Astrocyte (in vitro differentiated cells and primary cell): ENCODE data around the gene TNFAIP2. TPM values are rescaled to one million over a fixed set of nuclear protein-coding genes. Genes with fewer than 3 reads are reported as not detected.

Experiments
- DNase-seq: peaks from one replicate; pipeline ENCODE4 v3.0.0-alpha.2; 2010; ENCODE audit warnings: low read depth
- FAIRE-seq: peaks from 2 replicates; lab custom pipeline; 2011; peaks lifted over from hg19 to GRCh38; lab: Jason Lieb, UNC
- H2AFZ ChIP-seq: 2 replicates; pipeline ENCODE4 v1.6.0; 2012; ENCODE audit warnings: low read depth, low read length, inconsistent platforms
- H3K27ac ChIP-seq: 2 replicates; pipeline ENCODE4 v1.5.1; 2011; ENCODE audit warnings: low read depth, low read length, inconsistent platforms
- H3K27me3 ChIP-seq: 2 replicates; pipeline ENCODE4 v1.6.0; 2011; ENCODE audit warnings: low read length, inconsistent platforms; ENCODE audit not compliant: insufficient read depth
- H3K36me3 ChIP-seq: 2 replicates; pipeline ENCODE4 v1.5.1; 2011; ENCODE audit warnings: low read length, inconsistent platforms; ENCODE audit not compliant: insufficient read depth
- H3K4me1 ChIP-seq: 2 replicates; pipeline ENCODE4 v1.5.1; 2011; ENCODE audit warnings: low read length, inconsistent platforms; ENCODE audit not compliant: insufficient read depth
- H3K4me2 ChIP-seq: 2 replicates; pipeline ENCODE4 v1.6.0; 2012; ENCODE audit warnings: low read length, inconsistent platforms
- H3K4me3 ChIP-seq: 2 replicates; pipeline ENCODE4 v1.5.1; 2011; ENCODE audit warnings: low read depth, mild to moderate bottlenecking, low read length, inconsistent platforms; ENCODE audit not compliant: insufficient read depth
- H3K79me2 ChIP-seq: 2 replicates; pipeline ENCODE4 v1.6.0; 2012; ENCODE audit warnings: mild to moderate bottlenecking, low read length, inconsistent platforms; ENCODE audit not compliant: insufficient read depth
- H3K9ac ChIP-seq: 2 replicates; pipeline ENCODE4 v1.6.0; 2012; ENCODE audit warnings: mild to moderate bottlenecking, low read length, inconsistent platforms
- H3K9me3 ChIP-seq: 2 replicates; pipeline ENCODE4 v1.5.1; 2012; ENCODE audit warnings: low read depth, mild to moderate bottlenecking, low read length, inconsistent platforms; ENCODE audit not compliant: insufficient read depth
- H4K20me1 ChIP-seq: 2 replicates; pipeline ENCODE4 v1.6.0; 2012; ENCODE audit warnings: low read length, inconsistent platforms; ENCODE audit not compliant: insufficient read depth
- H3K27ac Mint-ChIP-seq: one replicate; pipeline ENCODE4 v1.8.0; 2021; ENCODE audit warnings: mild to moderate bottlenecking, mixed read lengths; ENCODE audit not compliant: unreplicated experiment
- H3K27me3 Mint-ChIP-seq: one replicate; pipeline ENCODE4 v1.8.0; 2021; ENCODE audit warnings: low read depth, mixed read lengths; ENCODE audit not compliant: unreplicated experiment
- H3K36me3 Mint-ChIP-seq: one replicate; pipeline ENCODE4 v1.8.0; 2021; ENCODE audit warnings: low read depth, mixed read lengths; ENCODE audit not compliant: unreplicated experiment
- H3K4me1 Mint-ChIP-seq: one replicate; pipeline ENCODE4 v1.8.0; 2021; ENCODE audit warnings: low read depth, mixed read lengths; ENCODE audit not compliant: unreplicated experiment
- H3K4me3 Mint-ChIP-seq: one replicate; pipeline ENCODE4 v1.8.0; 2021; ENCODE audit warnings: mild to moderate bottlenecking, moderate library complexity, mixed read lengths; ENCODE audit not compliant: unreplicated experiment
- H3K9me3 Mint-ChIP-seq: one replicate; pipeline ENCODE4 v1.8.0; 2021; ENCODE audit warnings: mild to moderate bottlenecking, mixed read lengths; ENCODE audit not compliant: unreplicated experiment
- CTCF ChIP-seq: IDR thresholded peaks from 2 replicates; pipeline ENCODE4 v1.5.1; 2011; ENCODE audit warnings: low read depth, mild to moderate bottlenecking, inconsistent platforms, low read length, moderate library complexity; ENCODE audit not compliant: insufficient read depth
- EZH2 ChIP-seq: IDR thresholded peaks from 2 replicates; pipeline ENCODE4 v1.6.1; 2012; ENCODE audit warnings: mild to moderate bottlenecking, low read length, inconsistent platforms; ENCODE audit not compliant: insufficient read depth
- total RNA-seq: library from RNA; stranded (reverse); gene quantifications from 2 replicates; pipeline ENCODE4 v1.2.1, GENCODE V29; 2021

Gene TNFAIP2
- total RNA-seq, 1 donor from 2014 or later, result 29.5 TPM

- no peaks in the 10 kb centered on the region for H3K79me2 ChIP-seq
- H3K27ac Mint-ChIP-seq, result no peak overlapping the region
- FAIRE-seq (no peak), DNase-seq (no peak)
- peak overlapping the region; percentile 56 for H2AFZ ChIP-seq
- peaks cover 2% of the 10 kb centered on the region for H3K36me3 Mint-ChIP-seq
- H3K27ac ChIP-seq, result no peak overlapping the region
- no peaks in the 10 kb centered on the region for H3K9me3 Mint-ChIP-seq
- peak overlapping the region; percentile 35 for H3K9ac ChIP-seq
- peak overlapping the region; percentile 80 for H3K4me2 ChIP-seq
- H4K20me1 ChIP-seq, result peaks cover 45% of the 10 kb centered on the region
- H3K4me3 ChIP-seq, result peak overlapping the region; percentile 46
- peak overlapping the region; percentile 76 for H3K4me3 Mint-ChIP-seq
- H3K27me3 Mint-ChIP-seq, result peaks cover 18% of the 10 kb centered on the region
- no peaks in the 10 kb centered on the region for H3K9me3 ChIP-seq
- H3K36me3 ChIP-seq, result no peaks in the 10 kb centered on the region
- no peak for TF ChIP-seq EZH2
- TF ChIP-seq CTCF, result peak; percentile 13
- H3K27me3 ChIP-seq, result no peaks in the 10 kb centered on the region
- peaks cover 28% of the 10 kb centered on the region for H3K4me1 ChIP-seq
- peaks cover 8% of the 10 kb centered on the region for H3K4me1 Mint-ChIP-seq
Observed at GRCh38 chr14:103123634-103124500, 606 bp downstream of the TNFAIP2 start.

- no peaks in the 10 kb centered on the region for H3K79me2 ChIP-seq
- peak overlapping the region; percentile 35 for H3K9ac ChIP-seq
- Mint-ChIP-seq H3K27ac (no peak overlapping the region), H3K9me3 (no peaks in the 10 kb centered on the region), H3K4me1 (peaks cover 15% of the 10 kb centered on the region), H3K27me3 (peaks cover 22% of the 10 kb centered on the region), H3K36me3 (peaks cover 5% of the 10 kb centered on the region), H3K4me3 (peak overlapping the region; percentile 76)
- no peak overlapping the region for H2AFZ ChIP-seq
- peak overlapping the region; percentile 46 for H3K4me3 ChIP-seq
- DNase-seq (no peak), FAIRE-seq (no peak)
- H3K9me3 ChIP-seq, result no peaks in the 10 kb centered on the region
- H3K36me3 ChIP-seq, result no peaks in the 10 kb centered on the region
- no peaks in the 10 kb centered on the region for H3K27me3 ChIP-seq
- H3K27ac ChIP-seq, result no peak overlapping the region
- H4K20me1 ChIP-seq, result peaks cover 52% of the 10 kb centered on the region
- peak overlapping the region; percentile 80 for H3K4me2 ChIP-seq
- no peak for TF ChIP-seq EZH2
- TF ChIP-seq CTCF, result no peak
- H3K4me1 ChIP-seq, result peaks cover 28% of the 10 kb centered on the region
Observed at GRCh38 chr14:103124501-103125001, 1.3 kb downstream of the TNFAIP2 start.
